ENCODE results near the gene BEGAIN.

BEGAIN gene, protein sequence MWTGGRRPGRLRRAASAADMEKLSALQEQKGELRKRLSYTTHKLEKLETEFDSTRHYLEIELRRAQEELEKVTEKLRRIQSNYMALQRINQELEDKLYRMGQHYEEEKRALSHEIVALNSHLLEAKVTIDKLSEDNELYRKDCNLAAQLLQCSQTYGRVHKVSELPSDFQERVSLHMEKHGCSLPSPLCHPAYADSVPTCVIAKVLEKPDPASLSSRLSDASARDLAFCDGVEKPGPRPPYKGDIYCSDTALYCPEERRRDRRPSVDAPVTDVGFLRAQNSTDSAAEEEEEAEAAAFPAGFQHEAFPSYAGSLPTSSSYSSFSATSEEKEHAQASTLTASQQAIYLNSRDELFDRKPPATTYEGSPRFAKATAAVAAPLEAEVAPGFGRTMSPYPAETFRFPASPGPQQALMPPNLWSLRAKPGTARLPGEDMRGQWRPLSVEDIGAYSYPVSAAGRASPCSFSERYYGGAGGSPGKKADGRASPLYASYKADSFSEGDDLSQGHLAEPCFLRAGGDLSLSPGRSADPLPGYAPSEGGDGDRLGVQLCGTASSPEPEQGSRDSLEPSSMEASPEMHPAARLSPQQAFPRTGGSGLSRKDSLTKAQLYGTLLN

DNA sequence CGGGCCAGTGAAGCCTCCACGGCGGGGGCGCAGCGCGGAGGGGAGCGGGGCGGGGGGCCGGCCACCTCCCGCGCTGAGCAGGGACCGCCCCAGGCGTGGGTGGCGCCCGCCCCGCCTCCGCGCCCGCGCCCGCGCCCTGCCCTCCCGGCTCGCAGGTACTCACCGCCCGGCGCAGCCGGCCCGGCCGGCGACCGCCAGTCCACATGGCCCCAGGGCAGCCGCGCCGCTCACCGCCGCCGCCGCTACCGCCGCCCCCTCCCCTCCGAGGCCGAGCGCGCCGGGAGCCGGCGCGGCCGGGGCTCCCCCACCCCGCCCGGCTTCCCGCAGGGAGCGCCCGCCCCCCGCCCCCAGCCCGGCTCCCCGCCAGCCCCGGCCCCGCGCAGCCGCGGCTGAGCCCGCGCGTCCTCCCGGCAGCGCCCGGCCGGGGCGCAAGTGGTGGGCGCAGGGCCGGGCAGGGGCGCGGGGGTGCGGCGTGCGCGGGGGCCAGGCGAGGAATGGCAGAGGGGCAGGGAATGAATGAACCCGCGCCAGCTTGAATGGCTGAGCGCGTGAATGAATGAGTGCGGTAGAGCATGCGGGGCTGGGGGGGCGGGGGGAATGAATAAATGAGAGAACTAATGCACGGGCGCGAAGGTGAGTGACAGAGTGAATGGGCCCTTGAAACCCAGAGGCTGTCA, at the start of gene BEGAIN:
Gene BEGAIN, minus strand, starts transcription at position 332 of the 677 bp plus-strand sequence. Its CDS starts 127 bp downstream, at position 205.
- DNase-seq (ENCODE audit: low read depth): no peak

GRCh38 chr14:100636559-100636958, 49.3 kb upstream of the BEGAIN start:
- DNase-seq (ENCODE audit: low read depth): no peak

DNA sequence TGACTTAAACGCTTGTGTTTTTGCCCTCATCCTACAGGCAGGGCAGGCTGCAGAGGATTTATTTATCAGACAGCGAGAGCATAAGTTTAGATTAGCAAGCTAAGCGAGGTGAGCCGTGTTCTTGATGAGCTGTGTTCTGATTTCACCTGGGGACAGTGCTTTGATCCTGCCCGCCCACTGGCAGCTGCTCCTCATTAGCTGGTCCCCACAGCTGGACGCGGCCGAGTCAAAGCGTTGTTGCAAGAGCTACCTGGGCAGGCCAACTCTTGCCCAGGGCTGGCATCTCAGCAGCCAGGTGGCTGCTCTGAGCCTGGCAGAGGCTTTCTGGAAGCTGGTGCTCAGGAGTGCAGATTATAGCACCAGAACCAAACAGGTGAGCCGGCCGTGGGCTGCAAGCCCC, 46.8 kb upstream of the BEGAIN start:
- DNase-seq (ENCODE audit: low read depth): no peak

GRCh38 chr14:100633406-100633805, 46.2 kb upstream of the BEGAIN start:
- no peak for DNase-seq (ENCODE audit: low read depth)

GRCh38 chr14:100629696-100630095, 42.5 kb upstream of the BEGAIN start:
- DNase-seq (ENCODE audit: low read depth): no peak

- no peak for DNase-seq (ENCODE audit: low read depth)
Observed at GRCh38 chr14:100629098-100629497, 41.9 kb upstream of the BEGAIN start.

GRCh38 chr14:100628225-100628624, 41.0 kb upstream of the BEGAIN start:
- no peak for DNase-seq (ENCODE audit: low read depth)

GRCh38 chr14:100626614-100627013, 39.4 kb upstream of the BEGAIN start:
- DNase-seq (ENCODE audit: low read depth): no peak

- no peak for DNase-seq (ENCODE audit: low read depth)
Observed at GRCh38 chr14:100623961-100624360, 36.7 kb upstream of the BEGAIN start.

GRCh38 chr14:100623557-100623956, 36.3 kb upstream of the BEGAIN start:
- no peak for DNase-seq (ENCODE audit: low read depth)

GRCh38 chr14:100622708-100623485, 35.7 kb upstream of the BEGAIN start:
- no peak for DNase-seq (ENCODE audit: low read depth)

- no peak for DNase-seq (ENCODE audit: low read depth)
Observed at GRCh38 chr14:100622224-100622623, 35.0 kb upstream of the BEGAIN start.

GRCh38 chr14:100621806-100622205, 34.6 kb upstream of the BEGAIN start:
- DNase-seq (ENCODE audit: low read depth): no peak

- DNase-seq (ENCODE audit: low read depth): no peak
Observed at GRCh38 chr14:100620255-100621100, 33.3 kb upstream of the BEGAIN start.

DNA sequence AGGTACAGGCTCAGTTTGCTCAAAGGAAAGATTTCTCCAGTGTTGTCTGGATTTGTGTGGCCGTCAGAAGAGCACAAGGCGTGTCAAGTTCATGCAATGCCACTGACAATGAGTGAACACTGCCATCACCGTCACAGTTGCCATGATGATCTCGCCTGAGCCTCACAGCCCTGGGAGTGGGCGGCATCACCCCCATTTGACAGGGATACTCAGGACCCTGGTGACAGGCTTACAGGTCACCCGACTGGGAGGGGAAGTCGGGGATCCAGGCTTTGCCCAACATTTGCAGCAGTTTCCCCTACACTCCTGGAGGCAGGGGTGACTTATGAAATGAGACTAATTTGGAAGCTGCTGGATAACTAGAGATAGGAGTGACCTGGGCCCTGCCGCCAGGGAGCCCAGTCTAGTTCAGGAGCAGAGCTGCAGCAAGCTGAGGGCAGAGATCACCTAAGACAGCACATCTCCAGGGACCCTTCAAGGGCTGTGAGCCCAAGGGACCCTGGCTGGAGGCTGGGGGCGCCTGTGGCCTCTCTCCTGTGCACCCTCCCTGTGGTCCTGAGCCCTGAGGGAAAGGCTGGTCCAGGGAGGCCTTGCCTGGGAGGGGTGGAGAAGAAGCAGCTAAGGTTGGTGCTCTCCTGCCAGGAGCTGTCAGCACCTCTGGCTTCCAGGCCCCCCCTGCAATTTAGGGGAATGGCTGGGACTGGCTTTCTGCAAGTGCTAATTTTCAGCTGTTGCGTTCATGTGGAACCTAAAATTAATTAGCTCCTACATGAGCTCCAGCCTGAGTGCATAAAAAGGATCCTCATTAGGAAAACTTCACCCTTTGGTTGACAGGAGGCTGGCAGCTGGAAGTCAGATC, 32.4 kb upstream of the BEGAIN start:
- DNase-seq (ENCODE audit: low read depth): no peak

GRCh38 chr14:100618763-100619320, 31.6 kb upstream of the BEGAIN start:
- DNase-seq (ENCODE audit: low read depth): no peak

DNA sequence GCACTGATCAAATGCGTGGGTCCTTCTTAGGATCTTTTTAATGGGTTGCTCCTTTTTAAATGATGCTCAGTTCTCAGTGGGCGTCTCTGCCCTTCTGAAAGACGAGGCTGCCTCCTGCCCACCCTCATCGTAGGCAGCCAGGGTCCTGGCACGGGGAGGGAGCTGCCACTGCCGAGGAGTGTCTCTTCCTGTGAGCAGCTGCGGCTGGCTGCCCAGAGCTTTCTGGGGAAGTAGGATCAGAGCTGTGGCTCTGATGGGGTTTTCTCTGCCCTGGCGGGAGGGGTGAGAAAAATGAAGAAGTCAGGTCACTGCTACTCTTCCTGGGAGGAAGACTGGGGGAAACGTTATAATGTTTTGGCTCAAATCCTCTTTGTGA, 31.1 kb upstream of the BEGAIN start:
- no peak for DNase-seq (ENCODE audit: low read depth)

DNA sequence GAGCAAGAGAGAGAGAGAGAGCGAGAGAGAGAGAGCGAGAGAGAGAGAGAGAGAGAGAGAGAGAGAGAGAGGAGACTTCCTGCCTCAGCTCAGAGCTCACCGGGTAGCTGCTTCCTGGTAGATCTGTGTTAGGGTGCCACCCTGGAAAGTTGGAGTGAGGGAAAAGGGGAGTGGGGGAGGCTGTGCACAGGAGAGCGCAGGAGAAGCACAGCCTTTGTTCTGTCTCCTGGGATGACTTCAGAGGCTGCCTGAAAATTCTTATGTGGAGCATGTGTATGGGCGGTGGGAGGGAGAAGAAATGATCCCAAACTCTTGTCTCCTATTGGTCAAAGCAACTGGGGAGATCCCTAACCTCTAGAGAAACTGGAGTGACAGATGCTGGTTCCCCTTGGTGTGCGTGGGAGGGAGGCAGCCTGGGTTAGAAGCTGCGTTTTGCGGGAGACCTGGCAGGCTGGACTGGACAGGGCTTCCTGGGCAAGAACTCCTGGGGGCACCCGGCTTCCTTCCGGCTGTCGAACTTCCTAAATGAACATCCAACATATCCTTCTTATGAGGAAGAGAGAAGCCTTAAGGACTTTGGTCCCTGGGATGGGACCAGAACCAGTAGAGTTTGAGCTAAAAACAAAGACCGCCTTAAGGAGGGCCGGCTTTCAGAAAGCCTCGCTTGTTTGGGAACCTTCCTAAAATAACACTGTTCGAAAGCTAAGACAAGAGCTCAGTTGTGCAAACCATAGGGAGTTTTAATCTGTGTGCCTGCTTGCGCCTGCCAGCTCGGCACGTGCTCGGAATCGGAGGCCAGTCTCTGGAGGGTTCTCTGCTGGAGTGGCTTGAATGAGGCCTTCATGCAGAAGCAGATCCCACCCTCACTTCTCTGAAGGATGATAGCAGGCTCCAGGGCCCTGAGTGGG, 30.4 kb upstream of the BEGAIN start:
- no peak for DNase-seq (ENCODE audit: low read depth)

DNA sequence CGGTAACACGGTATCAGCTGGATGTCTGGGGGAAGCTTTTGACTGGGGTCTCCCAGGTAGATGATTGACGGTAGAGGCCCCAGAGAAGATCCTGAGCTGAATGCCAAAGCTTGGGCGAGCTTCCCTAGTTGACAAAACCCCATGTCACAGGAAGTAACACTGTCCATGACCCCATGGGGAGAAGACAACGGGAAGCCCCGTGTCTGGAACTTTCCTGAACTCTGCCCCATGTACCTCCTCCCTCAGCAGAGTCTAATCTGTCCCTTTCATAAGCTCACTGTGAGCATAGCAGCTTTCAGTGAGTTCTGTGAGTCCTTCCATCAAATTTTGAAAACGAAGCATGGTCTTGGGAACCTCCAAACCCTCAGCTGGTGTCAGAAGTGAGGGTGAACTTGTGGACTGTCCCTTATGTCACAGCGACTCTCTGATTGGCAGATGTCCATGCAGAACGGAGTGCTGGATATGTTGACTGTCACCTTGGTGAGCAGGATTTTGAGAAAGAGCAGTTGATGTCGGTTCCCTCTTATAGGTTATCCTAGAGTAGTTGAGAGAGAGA, 29.7 kb upstream of the BEGAIN start:
- no peak for DNase-seq (ENCODE audit: low read depth)
